DOHH2 (cell line): ENCODE results near the gene TSPAN8.

ENCODE experiments used
- H3F3A ChIP-seq: fragments of 200-600 bp; sonication (generic), shearing (Covaris generic); 2 replicates; pipeline ENCODE4 v1.6.0; 2016; ENCODE audit warnings: antibody characterized with exemption, mild to moderate bottlenecking; ENCODE audit not compliant: control insufficient read depth, insufficient read depth
- H3K27ac ChIP-seq: fragments of 200-600 bp; sonication (generic); 2 replicates; pipeline ENCODE4 v1.5.1; 2014; ENCODE audit warnings: low read depth, mild to moderate bottlenecking, low read length, moderate library complexity
- H3K27me3 ChIP-seq: fragments of 200-600 bp; sonication (generic); 2 replicates; pipeline ENCODE4 v1.6.1; 2014; ENCODE audit warnings: mild to moderate bottlenecking, low read length, mixed read lengths; ENCODE audit not compliant: control insufficient read depth
- H3K36me3 ChIP-seq: fragments of 200-600 bp; sonication (generic); 2 replicates; pipeline ENCODE4 v1.6.1; 2014; ENCODE audit warnings: mild to moderate bottlenecking, low read length, moderate library complexity, mixed read lengths; ENCODE audit not compliant: control insufficient read depth
- H3K4me1 ChIP-seq: fragments of 200-600 bp; sonication (generic); 2 replicates; pipeline ENCODE4 v1.6.1; 2014; ENCODE audit warnings: mild to moderate bottlenecking, low read length, mixed read lengths; ENCODE audit not compliant: control insufficient read depth
- H3K4me2 ChIP-seq: fragments of 200-600 bp; sonication (generic); 2 replicates; pipeline ENCODE4 v1.6.0; 2014; ENCODE audit warnings: mild to moderate bottlenecking, low read length, moderate library complexity
- H3K4me3 ChIP-seq: fragments of 200-600 bp; sonication (generic); 2 replicates; pipeline ENCODE4 v1.5.1; 2014; ENCODE audit warnings: mild to moderate bottlenecking, low read length, mixed read lengths
- H3K79me2 ChIP-seq: fragments of 200-600 bp; sonication (generic); 2 replicates; pipeline ENCODE4 v1.6.1; 2014; ENCODE audit warnings: mild to moderate bottlenecking, low read length, mixed read lengths; ENCODE audit not compliant: control insufficient read depth
- H3K9me2 ChIP-seq: fragments of 200-600 bp; sonication (generic); replicated peaks from 2 replicates; pipeline ENCODE4 v1.6.1; 2014; ENCODE audit warnings: mild to moderate bottlenecking, low read length, mixed read lengths; ENCODE audit not compliant: control insufficient read depth
- H3K9me3 ChIP-seq: fragments of 200-600 bp; sonication (generic); 2 replicates; pipeline ENCODE4 v1.6.1; 2014; ENCODE audit warnings: antibody characterized with exemption, low read length, mixed read lengths; ENCODE audit not compliant: control insufficient read depth, insufficient read depth
- H4K20me1 ChIP-seq: fragments of 200-600 bp; sonication (generic); 2 replicates; pipeline ENCODE4 v1.6.0; 2014; ENCODE audit warnings: low read depth, mild to moderate bottlenecking, antibody characterized with exemption, low read length, moderate library complexity; ENCODE audit not compliant: control insufficient read depth, insufficient read depth
- CTCF ChIP-seq: fragments of 200-600 bp; sonication (generic); IDR thresholded peaks from one replicate; pipeline ENCODE4 v1.5.1; 2014; ENCODE audit warnings: antibody characterized with exemption, mild to moderate bottlenecking, low read depth, low read length; ENCODE audit not compliant: poor library complexity, severe bottlenecking
- EZH2phosphoT487 ChIP-seq: fragments of 200-600 bp; sonication (generic); IDR thresholded peaks from 2 replicates; pipeline ENCODE4 v1.6.1; 2017; ENCODE audit warnings: borderline replicate concordance, mild to moderate bottlenecking, antibody characterized with exemption, low read length, moderate library complexity, mixed read lengths

Gene TSPAN8

DNA sequence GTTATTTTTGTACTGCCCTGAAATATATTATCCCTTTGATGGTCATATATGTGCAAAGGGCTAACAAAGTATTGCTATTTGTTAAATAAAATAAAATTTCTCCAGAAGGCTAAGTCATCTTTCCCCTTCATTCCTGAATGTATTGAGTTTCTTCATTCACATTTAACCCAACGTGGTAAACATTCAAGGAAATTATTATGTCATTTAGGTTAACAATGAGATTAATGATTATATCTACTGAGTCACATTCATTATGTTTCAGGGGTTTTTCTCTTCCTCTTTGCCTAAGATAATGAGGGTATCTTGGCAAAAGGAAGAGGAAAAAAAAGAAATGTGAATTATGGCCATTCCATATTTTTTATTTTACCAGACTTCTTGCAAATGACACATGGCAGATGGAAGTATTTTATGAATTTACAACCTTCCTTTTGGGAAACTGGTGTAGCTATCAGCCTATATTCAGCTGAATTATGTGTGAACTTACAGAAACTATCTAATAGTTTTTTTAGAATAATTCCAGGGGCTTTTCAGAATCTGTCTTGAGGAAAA lies 27.2 kb downstream of the TSPAN8 start:
- H3K79me2 ChIP-seq = no peaks in the 10 kb centered on the region
- no peak overlapping the region for H3K4me2 ChIP-seq
- no peaks in the 10 kb centered on the region for H3K36me3 ChIP-seq
- no peaks in the 10 kb centered on the region for H3K4me1 ChIP-seq
- no peaks in the 10 kb centered on the region for H4K20me1 ChIP-seq
- H3K27ac ChIP-seq = no peak overlapping the region
- H3K27me3 ChIP-seq = peaks cover 4% of the 10 kb centered on the region; the same call in 1 of the 2 replicates
- no peak for TF ChIP-seq EZH2phosphoT487
- TF ChIP-seq CTCF = no peak
- no peaks in the 10 kb centered on the region for H3K9me3 ChIP-seq
- no peaks in the 10 kb centered on the region for H3F3A ChIP-seq
- no peaks in the 10 kb centered on the region for H3K9me2 ChIP-seq
- no peak overlapping the region for H3K4me3 ChIP-seq

- Histone ChIP-seq H3K27ac (no peak overlapping the region), H3K4me1 (no peaks in the 10 kb centered on the region), H3K4me2 (no peak overlapping the region), H3K79me2 (no peaks in the 10 kb centered on the region), H3K9me3 (no peaks in the 10 kb centered on the region), H3K9me2 (no peaks in the 10 kb centered on the region), H4K20me1 (no peaks in the 10 kb centered on the region), H3K36me3 (no peaks in the 10 kb centered on the region), H3K27me3 (0 out of 2 replicates have a peak, but pooled peaks cover 3% of the 10 kb centered on the region), H3F3A (no peaks in the 10 kb centered on the region), H3K4me3 (no peak overlapping the region)
- TF ChIP-seq EZH2phosphoT487 = no peak
- TF ChIP-seq CTCF = no peak
Measured at GRCh38 chr12:71129364-71129763, 28.4 kb downstream of the TSPAN8 start.

DNA sequence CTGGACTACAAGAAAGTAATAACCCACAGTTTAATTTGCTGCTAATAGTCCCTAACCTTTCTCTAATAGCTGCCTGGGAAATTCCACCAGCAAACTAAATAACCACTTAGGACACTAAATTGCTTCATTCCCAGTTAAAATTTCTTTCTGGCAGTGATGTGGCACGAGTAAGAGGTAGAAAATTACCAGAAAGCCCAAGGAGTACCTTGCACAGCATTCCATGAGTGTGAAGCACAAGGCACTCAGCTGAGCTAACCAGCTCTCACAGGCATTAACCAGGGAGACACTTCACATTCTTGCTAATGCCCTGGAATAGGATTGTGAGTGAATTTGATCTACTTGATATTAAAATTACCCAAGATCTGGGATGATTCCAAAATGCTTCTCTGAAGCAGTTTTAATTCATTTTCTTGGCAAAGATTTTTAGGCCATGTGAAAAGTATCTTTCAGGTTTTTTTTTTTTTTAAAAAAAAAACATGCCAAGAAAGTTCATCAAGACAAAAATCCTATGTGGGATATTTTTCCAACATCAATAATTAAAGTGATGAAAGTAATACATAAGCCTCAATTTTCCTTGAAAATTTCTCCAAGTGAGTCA lies 29.5 kb downstream of the TSPAN8 start:
- H4K20me1 ChIP-seq = no peaks in the 10 kb centered on the region
- no peaks in the 10 kb centered on the region for H3K4me1 ChIP-seq
- H3K4me2 ChIP-seq = no peak overlapping the region
- H3K27me3 ChIP-seq = 0 out of 2 replicates have a peak, but pooled peaks cover 3% of the 10 kb centered on the region
- no peaks in the 10 kb centered on the region for H3K9me2 ChIP-seq
- no peak overlapping the region for H3K4me3 ChIP-seq
- TF ChIP-seq CTCF = no peak
- TF ChIP-seq EZH2phosphoT487 = no peak
- no peak overlapping the region for H3K27ac ChIP-seq
- no peaks in the 10 kb centered on the region for H3K9me3 ChIP-seq
- no peaks in the 10 kb centered on the region for H3K36me3 ChIP-seq
- no peaks in the 10 kb centered on the region for H3K79me2 ChIP-seq
- no peaks in the 10 kb centered on the region for H3F3A ChIP-seq
